Measurements from ENCODE around the gene PAX8.

The PAX8 gene

DNA sequence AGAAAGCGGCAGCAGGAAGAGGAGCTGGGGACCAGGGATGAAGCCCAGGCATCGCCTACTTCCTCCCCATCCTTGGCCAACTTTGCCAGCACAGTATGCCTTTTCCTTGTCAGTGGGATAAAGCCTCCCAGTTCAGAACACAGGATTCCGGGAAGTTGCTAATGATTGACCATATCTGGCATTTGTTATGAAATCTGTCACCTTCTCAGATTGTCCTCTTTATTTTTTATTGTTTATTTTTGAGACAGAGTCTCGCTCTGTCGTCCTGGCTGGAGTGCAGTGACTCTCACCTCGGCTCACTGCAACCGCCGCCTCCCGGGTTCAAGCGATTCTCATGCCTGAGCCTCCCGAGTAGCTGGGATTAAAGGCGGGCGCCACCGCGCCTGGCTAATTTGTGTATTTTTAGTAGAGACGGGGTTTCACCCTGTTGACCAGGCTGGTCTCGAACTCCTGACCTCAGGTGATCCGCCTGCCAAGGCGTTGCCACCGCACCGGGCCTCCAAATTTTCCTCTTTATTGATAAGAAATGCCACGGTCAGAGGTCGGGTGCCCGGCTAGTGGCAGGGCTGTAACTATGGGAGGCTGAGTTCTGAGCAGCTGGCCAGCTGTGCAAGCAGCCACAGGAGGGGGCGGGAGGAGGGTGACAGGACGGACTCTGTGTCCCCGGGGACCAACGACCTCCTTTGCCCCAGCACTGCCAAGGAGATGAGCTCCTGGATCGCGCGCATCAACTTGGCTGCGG, 80.5 kb downstream of the PAX8 start:
- H3K27ac Mint-ChIP-seq (ENCODE audit: low read depth), result no peak overlapping the region
- peaks cover 32% of the 10 kb centered on the region for H3K4me1 Mint-ChIP-seq
- peaks cover 50% of the 10 kb centered on the region for H3K36me3 Mint-ChIP-seq (ENCODE audit: insufficient read depth)
- H3K9me3 Mint-ChIP-seq, result no peaks in the 10 kb centered on the region
- H3K4me3 Mint-ChIP-seq, result no peak overlapping the region
- DNase-seq (ENCODE audit: low spot score in 2 of 2) (no peak), ATAC-seq (replicated peaks; ENCODE audit: extremely low read depth, poor library complexity, severe bottlenecking) (no peak)
- no peaks in the 10 kb centered on the region for H3K27me3 Mint-ChIP-seq

- H3K4me3 Mint-ChIP-seq, result no peak overlapping the region
These were observed 81.2 kb downstream of the PAX8 start for GRCh38 chr2:113197347-113198047.

DNA sequence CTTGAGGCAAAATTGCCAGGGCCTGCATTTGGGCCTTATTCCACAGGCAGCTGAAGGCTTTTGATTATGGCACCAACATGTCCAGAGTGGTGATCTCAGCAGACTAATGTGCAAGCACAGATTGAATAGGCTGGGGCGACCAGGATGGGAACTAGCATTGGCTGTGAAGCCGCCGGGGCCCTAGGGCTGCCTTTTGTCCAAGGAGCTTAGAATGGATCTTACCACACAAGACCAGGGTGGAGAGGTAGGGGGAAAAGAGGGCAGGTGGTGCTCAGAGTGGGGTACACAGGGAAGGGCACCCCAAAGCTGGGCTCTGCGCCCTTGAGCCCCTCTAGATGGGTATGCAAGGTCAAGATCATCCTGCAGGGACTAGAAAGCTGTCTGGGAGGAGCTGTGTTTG, 81.9 kb downstream of the PAX8 start:
- Mint-ChIP-seq H3K27ac (ENCODE audit: low read depth) (peak overlapping the region; percentile 17), H3K27me3 (no peaks in the 10 kb centered on the region), H3K4me3 (no peak overlapping the region), H3K4me1 (peaks cover 33% of the 10 kb centered on the region), H3K36me3 (ENCODE audit: insufficient read depth) (peaks cover 50% of the 10 kb centered on the region), H3K9me3 (no peaks in the 10 kb centered on the region)
- ATAC-seq (replicated peaks; ENCODE audit: extremely low read depth, poor library complexity, severe bottlenecking), result no peak
- DNase-seq (ENCODE audit: low spot score in 2 of 2), result no peak

More at GRCh38 chr2:113197347-113198047, 81.2 kb downstream of the PAX8 start:
- Mint-ChIP-seq H3K36me3 (ENCODE audit: insufficient read depth) (peaks cover 50% of the 10 kb centered on the region), H3K27me3 (no peaks in the 10 kb centered on the region), H3K27ac (ENCODE audit: low read depth) (peak overlapping the region; percentile 17), H3K9me3 (no peaks in the 10 kb centered on the region), H3K4me1 (peaks cover 33% of the 10 kb centered on the region)
- ATAC-seq (replicated peaks; ENCODE audit: extremely low read depth, poor library complexity, severe bottlenecking), result no peak
- no peak for DNase-seq (ENCODE audit: low spot score in 2 of 2)

DNA sequence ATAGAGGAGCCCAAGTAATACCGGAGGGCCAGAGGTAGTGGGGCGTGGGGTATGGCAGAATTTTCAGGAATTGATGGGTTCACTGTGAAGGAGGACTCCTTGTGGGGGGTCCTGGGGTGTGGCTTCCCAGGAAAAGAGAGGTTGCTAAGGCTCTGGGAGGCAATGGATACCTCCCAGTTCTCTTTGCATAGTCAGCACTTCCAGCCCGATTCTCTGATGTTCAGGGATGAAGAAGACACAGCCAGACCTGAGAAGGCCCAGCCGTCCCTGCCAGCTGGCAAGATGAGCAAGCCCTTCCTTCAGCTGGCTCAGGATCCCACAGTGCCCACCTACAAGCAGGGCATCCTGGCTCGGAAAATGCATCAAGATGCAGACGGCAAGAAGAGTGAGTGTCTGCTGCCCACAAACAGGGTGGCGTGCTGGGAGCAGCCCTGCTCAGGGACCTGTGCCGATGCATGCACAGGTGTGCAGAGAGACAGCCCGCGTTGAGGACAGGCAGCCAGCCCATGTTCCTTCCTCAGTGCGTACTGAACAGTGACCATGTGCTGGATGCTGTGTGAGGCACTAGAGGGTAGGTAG, 82.7 kb downstream of the PAX8 start:
- Mint-ChIP-seq H3K4me1 (peaks cover 33% of the 10 kb centered on the region), H3K27ac (ENCODE audit: low read depth) (peak overlapping the region; percentile 17), H3K36me3 (ENCODE audit: insufficient read depth) (peaks cover 58% of the 10 kb centered on the region), H3K4me3 (no peak overlapping the region), H3K9me3 (no peaks in the 10 kb centered on the region), H3K27me3 (no peaks in the 10 kb centered on the region)
- DNase-seq (ENCODE audit: low spot score in 2 of 2) (no peak), ATAC-seq (replicated peaks; ENCODE audit: extremely low read depth, poor library complexity, severe bottlenecking) (no peak)

DNA sequence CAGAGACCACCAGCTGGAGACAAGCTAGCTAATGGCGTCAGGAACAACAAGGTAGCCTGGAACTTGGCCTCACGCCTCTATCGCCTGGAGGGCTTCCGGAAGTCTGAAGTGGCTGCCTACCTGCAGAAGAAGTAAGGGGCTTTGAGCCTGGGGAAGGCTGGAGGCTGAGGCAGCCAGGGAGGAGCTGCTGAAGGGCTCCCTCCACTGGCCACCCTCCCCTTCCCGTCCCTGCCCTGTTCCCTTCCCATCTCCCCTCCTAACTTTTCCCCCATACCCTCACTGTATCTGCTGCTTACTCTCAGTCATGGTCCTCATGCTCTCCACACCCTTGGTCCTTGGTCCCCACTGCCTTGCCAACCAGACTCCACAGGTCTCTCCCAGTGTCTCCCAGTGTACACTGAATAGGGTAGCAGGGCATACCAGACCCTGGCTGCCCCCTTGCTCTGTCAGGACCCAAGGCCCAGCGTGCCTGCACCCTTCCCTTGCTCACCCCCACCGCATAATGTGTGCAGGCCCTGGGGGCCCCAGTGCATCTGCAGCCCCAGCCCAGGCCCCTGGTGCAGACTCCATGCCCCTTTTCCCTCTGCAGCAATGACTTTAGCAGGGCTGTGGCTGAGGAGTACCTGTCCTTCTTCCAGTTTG, 86.1 kb downstream of the PAX8 start:
- Mint-ChIP-seq H3K27ac (ENCODE audit: low read depth) (peak overlapping the region; percentile 91), H3K27me3 (no peaks in the 10 kb centered on the region), H3K4me1 (peaks cover 55% of the 10 kb centered on the region), H3K36me3 (ENCODE audit: insufficient read depth) (peaks cover 62% of the 10 kb centered on the region), H3K4me3 (no peak overlapping the region), H3K9me3 (no peaks in the 10 kb centered on the region)
- ATAC-seq (replicated peaks; ENCODE audit: extremely low read depth, poor library complexity, severe bottlenecking) (no peak), DNase-seq (ENCODE audit: low spot score in 2 of 2) (no peak)

- H3K4me1 Mint-ChIP-seq, result peaks cover 56% of the 10 kb centered on the region
- H3K36me3 Mint-ChIP-seq (ENCODE audit: insufficient read depth), result peaks cover 54% of the 10 kb centered on the region
- peak overlapping the region; percentile 45 for H3K27ac Mint-ChIP-seq (ENCODE audit: low read depth)
- H3K9me3 Mint-ChIP-seq, result no peaks in the 10 kb centered on the region
- no peak for ATAC-seq (replicated peaks; ENCODE audit: extremely low read depth, poor library complexity, severe bottlenecking)
- no peak for DNase-seq (ENCODE audit: low spot score in 2 of 2)
- no peaks in the 10 kb centered on the region for H3K27me3 Mint-ChIP-seq
- H3K4me3 Mint-ChIP-seq, result no peak overlapping the region
These were observed 87.8 kb downstream of the PAX8 start for GRCh38 chr2:113190871-113191270.

DNA sequence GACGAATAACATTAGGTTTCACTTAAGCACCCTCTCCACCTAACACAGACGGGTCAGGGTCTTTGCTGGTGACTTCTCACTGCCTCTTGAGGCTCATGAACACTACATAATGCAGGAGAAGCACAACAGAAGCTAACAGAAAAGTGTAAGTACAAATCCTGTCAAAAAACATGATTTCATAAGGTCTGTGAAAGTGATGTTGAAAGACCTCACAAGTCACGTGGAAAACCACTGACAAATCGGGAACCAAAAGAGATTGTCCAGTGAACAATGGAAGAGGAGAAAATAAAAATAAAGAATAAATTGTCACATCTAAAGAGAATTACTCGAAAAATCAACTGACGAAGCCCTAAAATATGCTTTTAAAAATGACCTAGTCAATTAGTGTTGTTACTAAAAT, 91.0 kb downstream of the PAX8 start:
- Mint-ChIP-seq H3K27ac (ENCODE audit: low read depth) (peak overlapping the region; percentile 49), H3K9me3 (no peaks in the 10 kb centered on the region), H3K27me3 (no peaks in the 10 kb centered on the region), H3K36me3 (ENCODE audit: insufficient read depth) (peaks cover 63% of the 10 kb centered on the region), H3K4me3 (peak overlapping the region; percentile 7), H3K4me1 (peaks cover 72% of the 10 kb centered on the region)
- ATAC-seq (replicated peaks; ENCODE audit: extremely low read depth, poor library complexity, severe bottlenecking) (no peak), DNase-seq (ENCODE audit: low spot score in 2 of 2) (no peak)

DNA sequence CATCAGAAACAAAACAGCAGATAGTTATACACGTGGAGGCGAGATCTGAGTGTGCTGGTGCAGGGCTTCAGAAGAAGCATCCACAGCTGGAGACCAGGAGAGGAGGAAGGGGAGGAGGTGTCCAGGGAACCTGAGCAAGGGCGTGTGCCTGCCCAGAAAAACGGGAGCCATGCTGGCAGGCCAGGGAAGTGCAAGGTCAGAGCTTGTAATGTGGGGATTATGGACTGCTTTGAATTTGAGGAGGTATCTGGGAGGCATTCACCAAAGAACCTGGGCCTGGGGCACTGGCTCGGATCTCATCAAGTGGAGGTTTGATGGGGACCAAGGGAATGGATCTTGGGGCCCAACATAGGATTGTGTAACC, 92.3 kb downstream of the PAX8 start:
- Mint-ChIP-seq H3K4me3 (peak overlapping the region; percentile 37), H3K4me1 (peaks cover 81% of the 10 kb centered on the region), H3K36me3 (ENCODE audit: insufficient read depth) (peaks cover 60% of the 10 kb centered on the region), H3K27me3 (no peaks in the 10 kb centered on the region), H3K9me3 (no peaks in the 10 kb centered on the region), H3K27ac (ENCODE audit: low read depth) (peak overlapping the region; percentile 14)
- ATAC-seq (replicated peaks; ENCODE audit: extremely low read depth, poor library complexity, severe bottlenecking) (no peak), DNase-seq (ENCODE audit: low spot score in 2 of 2) (no peak)

DNA sequence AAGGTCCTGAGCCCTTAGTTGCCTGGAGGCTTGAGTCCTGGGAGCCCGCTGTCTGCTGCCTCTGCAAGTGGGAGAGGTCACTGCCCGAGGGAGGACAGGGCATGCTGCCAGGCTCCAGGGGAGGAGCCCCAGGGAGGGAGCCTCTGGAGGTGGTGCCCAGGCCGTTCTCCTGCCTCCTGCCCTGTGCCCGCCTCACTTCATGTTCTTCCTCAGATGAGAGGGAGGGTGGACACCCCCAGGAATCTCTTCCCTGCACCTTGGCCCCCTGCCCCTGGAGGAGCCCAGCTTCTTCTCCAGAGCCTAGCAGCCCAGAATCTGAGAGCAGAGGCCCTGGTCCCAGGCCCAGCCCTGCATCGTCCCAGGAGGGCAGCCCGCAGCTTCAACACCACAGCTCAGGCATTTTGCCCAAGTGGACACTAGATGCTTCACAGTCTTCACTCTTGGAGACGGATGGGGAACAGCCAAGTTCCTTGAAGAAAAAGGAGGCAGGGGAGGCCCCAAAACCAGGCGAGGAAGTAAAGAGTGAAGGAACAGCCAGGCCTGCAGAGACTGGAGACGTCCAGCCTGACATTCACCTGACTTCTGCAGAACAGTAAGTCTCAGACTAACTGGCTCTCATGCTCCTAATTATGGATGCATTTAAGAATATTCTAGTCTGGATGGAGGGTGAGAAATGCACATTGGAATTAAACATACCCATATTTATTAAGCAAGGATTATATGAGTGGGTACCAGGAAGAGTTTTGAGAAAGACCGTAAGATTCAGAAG, 92.9 kb downstream of the PAX8 start:
- ATAC-seq (replicated peaks; ENCODE audit: extremely low read depth, poor library complexity, severe bottlenecking) (no peak), DNase-seq (ENCODE audit: low spot score in 2 of 2) (no peak)
- Mint-ChIP-seq H3K27me3 (no peaks in the 10 kb centered on the region), H3K4me1 (peaks cover 86% of the 10 kb centered on the region), H3K9me3 (no peaks in the 10 kb centered on the region), H3K4me3 (peak overlapping the region; percentile 37), H3K27ac (ENCODE audit: low read depth) (peak overlapping the region; percentile 14), H3K36me3 (ENCODE audit: insufficient read depth) (peaks cover 56% of the 10 kb centered on the region)

- Mint-ChIP-seq H3K4me1 (peaks cover 92% of the 10 kb centered on the region), H3K27ac (ENCODE audit: low read depth) (peak overlapping the region; percentile 35), H3K27me3 (no peaks in the 10 kb centered on the region), H3K9me3 (no peaks in the 10 kb centered on the region), H3K36me3 (ENCODE audit: insufficient read depth) (peaks cover 55% of the 10 kb centered on the region), H3K4me3 (peak overlapping the region; percentile 37)
- DNase-seq (ENCODE audit: low spot score in 2 of 2) (no peak), ATAC-seq (replicated peaks; ENCODE audit: extremely low read depth, poor library complexity, severe bottlenecking) (no peak)
These were observed 94.0 kb downstream of the PAX8 start for GRCh38 chr2:113184531-113185230.

DNA sequence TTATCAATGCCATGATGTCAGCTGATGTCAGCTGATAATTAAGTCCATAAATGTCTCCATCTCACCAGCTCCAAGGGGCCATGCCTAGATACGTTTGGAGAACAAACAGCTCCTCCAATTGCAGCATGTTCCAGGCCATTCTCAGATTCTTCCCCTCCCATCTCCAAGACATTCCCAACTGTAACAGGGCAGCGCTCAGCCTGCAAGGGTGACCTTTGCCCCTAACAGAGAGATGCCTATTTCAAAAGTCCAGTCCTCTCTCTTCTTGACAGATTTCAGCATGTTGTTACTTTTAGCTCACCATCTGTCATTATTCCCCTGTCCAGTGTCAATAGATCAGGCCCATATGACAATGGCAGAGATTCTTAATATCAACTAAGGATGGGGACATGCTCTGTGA, 95.0 kb downstream of the PAX8 start:
- H3K4me1 Mint-ChIP-seq, result peaks cover 92% of the 10 kb centered on the region
- H3K27ac Mint-ChIP-seq (ENCODE audit: low read depth), result peak overlapping the region; percentile 35
- no peak for ATAC-seq (replicated peaks; ENCODE audit: extremely low read depth, poor library complexity, severe bottlenecking)
- peak overlapping the region; percentile 27 for H3K4me3 Mint-ChIP-seq
- H3K9me3 Mint-ChIP-seq, result no peaks in the 10 kb centered on the region
- DNase-seq (ENCODE audit: low spot score in 2 of 2), result no peak
- no peaks in the 10 kb centered on the region for H3K27me3 Mint-ChIP-seq
- peaks cover 50% of the 10 kb centered on the region for H3K36me3 Mint-ChIP-seq (ENCODE audit: insufficient read depth)

DNA sequence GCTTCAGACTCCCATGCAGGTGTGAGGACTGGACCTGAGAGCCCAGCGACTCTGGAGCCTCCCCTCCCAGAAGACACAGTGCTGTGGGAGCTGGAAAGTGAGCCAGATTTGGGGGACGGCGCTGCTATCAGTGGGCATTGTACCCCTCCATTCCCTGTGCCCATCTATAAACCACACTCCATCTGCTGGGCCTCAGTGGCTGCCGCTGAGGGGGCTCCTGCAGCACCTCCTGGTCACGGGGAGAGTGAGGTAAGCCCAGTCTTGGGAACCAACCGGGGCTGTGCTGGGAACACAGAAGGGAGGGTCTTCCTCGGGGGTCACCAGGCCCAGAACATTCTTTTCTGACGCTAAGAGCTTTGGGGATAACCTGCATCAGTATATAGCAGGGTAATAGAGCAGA, 95.5 kb downstream of the PAX8 start:
- Mint-ChIP-seq H3K9me3 (no peaks in the 10 kb centered on the region), H3K27ac (ENCODE audit: low read depth) (peak overlapping the region; percentile 35), H3K4me1 (peaks cover 95% of the 10 kb centered on the region), H3K27me3 (no peaks in the 10 kb centered on the region), H3K4me3 (peak overlapping the region; percentile 27), H3K36me3 (ENCODE audit: insufficient read depth) (peaks cover 48% of the 10 kb centered on the region)
- ATAC-seq (replicated peaks; ENCODE audit: extremely low read depth, poor library complexity, severe bottlenecking) (no peak), DNase-seq (ENCODE audit: low spot score in 2 of 2) (no peak)
